SK-N-SH treated with all-trans-retinoic acid at 6 μM for 48 hours (cell line): ENCODE data around the gene PARD3.

Source experiments
- ARNTL ChIP-seq: fragments of 450-650 bp; formaldehyde crosslinking; IDR thresholded peaks from 2 replicates; pipeline ENCODE4 v1.5.0; 2020; ENCODE audit warnings: low read depth, mild to moderate bottlenecking, moderate library complexity, borderline replicate concordance
- ESRRG ChIP-seq: fragments of 250-450 bp; sonication (Bioruptor Pico); IDR thresholded peaks from 2 replicates; pipeline ENCODE4 v1.6.1; 2021; ENCODE audit warnings: mild to moderate bottlenecking
- ISL1 ChIP-seq: fragments of 250-450 bp; sonication (Bioruptor Pico); IDR thresholded peaks from 2 replicates; pipeline ENCODE4 v2.1.2; 2022; ENCODE audit warnings: mild to moderate bottlenecking, moderate library complexity
- TCF4 ChIP-seq: fragments of 250-450 bp; sonication (Bioruptor Pico); IDR thresholded peaks from 2 replicates; pipeline ENCODE4 v1.8.0; 2021; ENCODE audit warnings: mild to moderate bottlenecking, moderate library complexity, borderline replicate concordance
- ZC3H10 ChIP-seq: fragments of 250-450 bp; sonication (Bioruptor Pico); IDR thresholded peaks from 2 replicates; pipeline ENCODE4 v1.5.1; 2021; ENCODE audit warnings: mild to moderate bottlenecking, moderate library complexity
- ZFP3 ChIP-seq: fragments of 250-450 bp; sonication (Bioruptor Pico); IDR thresholded peaks from 2 replicates; pipeline ENCODE4 v1.5.0; 2020; ENCODE audit warnings: mild to moderate bottlenecking, moderate library complexity
- TF ChIP-seq, protein P1 (sequence below): fragments of 250-450 bp; sonication (Bioruptor Pico); IDR thresholded peaks from 2 replicates; pipeline ENCODE4 v1.5.1; 2021; ENCODE audit warnings: mild to moderate bottlenecking, moderate library complexity
- TF ChIP-seq, protein P2 (sequence below): fragments of 250-450 bp; sonication (Bioruptor Pico); IDR thresholded peaks from 2 replicates; pipeline ENCODE4 v1.8.0; 2020; ENCODE audit warnings: mild to moderate bottlenecking, moderate library complexity, borderline replicate concordance

DNA sequence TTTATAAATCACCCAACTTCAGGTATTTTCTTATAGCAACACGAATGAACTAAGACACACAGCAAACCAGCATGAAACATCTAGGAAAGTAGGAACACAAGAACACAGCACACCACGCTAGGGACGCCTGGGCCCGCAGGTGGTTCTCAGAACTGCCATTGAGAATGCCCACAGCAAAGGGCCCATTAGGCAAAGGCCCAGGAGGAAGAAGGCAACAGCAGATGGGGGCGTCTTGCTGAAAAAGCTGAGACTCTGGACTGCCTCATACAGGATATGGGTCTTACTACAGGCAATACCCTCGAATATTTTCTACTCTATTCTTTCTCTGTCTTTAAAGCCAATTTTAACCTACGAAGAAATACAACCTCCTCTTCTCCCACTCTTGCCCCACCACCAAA is 77.3 kb downstream of the PARD3 start:
- TF ChIP-seq TCF4 (CRISPR knock-in tag) (no peak), ESRRG (CRISPR knock-in tag) (no peak), ISL1 (CRISPR knock-in tag) (no peak), ZFP3 (no peak), ARNTL (no peak), ZC3H10 (CRISPR knock-in tag) (no peak)
- TF ChIP-seq, protein P1, sequence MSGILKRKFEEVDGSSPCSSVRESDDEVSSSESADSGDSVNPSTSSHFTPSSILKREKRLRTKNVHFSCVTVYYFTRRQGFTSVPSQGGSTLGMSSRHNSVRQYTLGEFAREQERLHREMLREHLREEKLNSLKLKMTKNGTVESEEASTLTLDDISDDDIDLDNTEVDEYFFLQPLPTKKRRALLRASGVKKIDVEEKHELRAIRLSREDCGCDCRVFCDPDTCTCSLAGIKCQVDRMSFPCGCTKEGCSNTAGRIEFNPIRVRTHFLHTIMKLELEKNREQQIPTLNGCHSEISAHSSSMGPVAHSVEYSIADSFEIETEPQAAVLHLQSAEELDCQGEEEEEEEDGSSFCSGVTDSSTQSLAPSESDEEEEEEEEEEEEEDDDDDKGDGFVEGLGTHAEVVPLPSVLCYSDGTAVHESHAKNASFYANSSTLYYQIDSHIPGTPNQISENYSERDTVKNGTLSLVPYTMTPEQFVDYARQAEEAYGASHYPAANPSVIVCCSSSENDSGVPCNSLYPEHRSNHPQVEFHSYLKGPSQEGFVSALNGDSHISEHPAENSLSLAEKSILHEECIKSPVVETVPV (CRISPR knock-in tag), result no peak
- TF ChIP-seq, protein P2, sequence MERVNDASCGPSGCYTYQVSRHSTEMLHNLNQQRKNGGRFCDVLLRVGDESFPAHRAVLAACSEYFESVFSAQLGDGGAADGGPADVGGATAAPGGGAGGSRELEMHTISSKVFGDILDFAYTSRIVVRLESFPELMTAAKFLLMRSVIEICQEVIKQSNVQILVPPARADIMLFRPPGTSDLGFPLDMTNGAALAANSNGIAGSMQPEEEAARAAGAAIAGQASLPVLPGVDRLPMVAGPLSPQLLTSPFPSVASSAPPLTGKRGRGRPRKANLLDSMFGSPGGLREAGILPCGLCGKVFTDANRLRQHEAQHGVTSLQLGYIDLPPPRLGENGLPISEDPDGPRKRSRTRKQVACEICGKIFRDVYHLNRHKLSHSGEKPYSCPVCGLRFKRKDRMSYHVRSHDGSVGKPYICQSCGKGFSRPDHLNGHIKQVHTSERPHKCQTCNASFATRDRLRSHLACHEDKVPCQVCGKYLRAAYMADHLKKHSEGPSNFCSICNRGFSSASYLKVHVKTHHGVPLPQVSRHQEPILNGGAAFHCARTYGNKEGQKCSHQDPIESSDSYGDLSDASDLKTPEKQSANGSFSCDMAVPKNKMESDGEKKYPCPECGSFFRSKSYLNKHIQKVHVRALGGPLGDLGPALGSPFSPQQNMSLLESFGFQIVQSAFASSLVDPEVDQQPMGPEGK (CRISPR knock-in tag), result no peak
